Mucosa of descending colon (tissue), 3 donors: ENCODE data around the gene CHN1. TPM values are rescaled to one million over a fixed set of nuclear protein-coding genes. Genes with fewer than 3 reads are reported as not detected.

ENCODE experiments used
- ATAC-seq: fragments of 200-7000 bp; cut with Tn5 transposase; one replicate; pipeline ENCODE4 v1.9.1; 2020; ENCODE audit warnings: mild to moderate bottlenecking, moderate library complexity
- DNase-seq, 3 donors: peaks; one replicate each; pipeline ENCODE4 v3.0.0-alpha.2; 2020
- H3K36me3 ChIP-seq: fragments of 200-600 bp; one replicate; pipeline ENCODE4 v1.8.0; 2021; ENCODE audit warnings: low read depth, mild to moderate bottlenecking
- H3K4me1 ChIP-seq: fragments of 200-600 bp; one replicate; pipeline ENCODE4 v1.8.0; 2021; ENCODE audit warnings: low read depth, mild to moderate bottlenecking
- H3K4me3 ChIP-seq: fragments of 200-600 bp; one replicate; pipeline ENCODE4 v1.8.0; 2021; ENCODE audit warnings: mild to moderate bottlenecking
- H3K9me3 ChIP-seq: fragments of 200-600 bp; one replicate; pipeline ENCODE4 v1.8.0; 2021; ENCODE audit warnings: mild to moderate bottlenecking
- CTCF ChIP-seq: fragments of 200-600 bp; IDR thresholded peaks from one replicate; pipeline ENCODE4 v1.8.0; 2022; ENCODE audit warnings: antibody characterized with exemption, mild to moderate bottlenecking
- intact Hi-C, 2 donors: fragments of 100-400 bp; cut with DNase I in 1 of 2; cut with micrococcal nuclease in 1 of 2; formaldehyde crosslinking; loops; one replicate each; pipeline versions ENCODE4 v1.11.0 to v1.11.1; 2022; cut with DNase I, micrococcal nuclease
- total RNA-seq, 3 donors: library from RNA; stranded (reverse); fragmentation: NEBNext Ultra II Directional in 2 of 3; extraction: Animal tissue kit (Norgen Biotek cat#: 25700) in 2 of 3; gene quantifications; one replicate each; pipeline versions ENCODE4 v1.2.1 to v1.2.4, GENCODE V29; 2021 to 2023
- donor health status: DM: no; HTN: no; CAD: no; lungs with moderate emphysema.
- donor health status: DM: no; HTN: no; CAD: no.
- donor health status: DM: no; HTN: yes; CAD: no.

Gene CHN1
- total RNA-seq, 3 donors from 2014 or later, result 2.1 to 15.2 (median 3.9) TPM

- ATAC-seq, result no peak
- intact Hi-C loops, result no loop called here
- no peaks in the 10 kb centered on the region for H3K9me3 ChIP-seq
Observed at GRCh38 chr2:174785481-174785880, 219.7 kb downstream of the CHN1 start.

GRCh38 chr2:174784909-174785308 is 220.3 kb downstream of the CHN1 start:
- no peaks in the 10 kb centered on the region for H3K36me3 ChIP-seq
- H3K4me3 ChIP-seq, result no peak overlapping the region
- DNase-seq (no peak), ATAC-seq (no peak)
- H3K4me1 ChIP-seq, result no peaks in the 10 kb centered on the region
- intact Hi-C loops, result no loop called here
- H3K9me3 ChIP-seq, result no peaks in the 10 kb centered on the region
- no peak for TF ChIP-seq CTCF

More at GRCh38 chr2:174785481-174785880, 219.7 kb downstream of the CHN1 start:
- no peak for DNase-seq
- no peaks in the 10 kb centered on the region for H3K4me1 ChIP-seq
- no peak overlapping the region for H3K4me3 ChIP-seq
- no peak for TF ChIP-seq CTCF
- H3K36me3 ChIP-seq, result no peaks in the 10 kb centered on the region

DNA sequence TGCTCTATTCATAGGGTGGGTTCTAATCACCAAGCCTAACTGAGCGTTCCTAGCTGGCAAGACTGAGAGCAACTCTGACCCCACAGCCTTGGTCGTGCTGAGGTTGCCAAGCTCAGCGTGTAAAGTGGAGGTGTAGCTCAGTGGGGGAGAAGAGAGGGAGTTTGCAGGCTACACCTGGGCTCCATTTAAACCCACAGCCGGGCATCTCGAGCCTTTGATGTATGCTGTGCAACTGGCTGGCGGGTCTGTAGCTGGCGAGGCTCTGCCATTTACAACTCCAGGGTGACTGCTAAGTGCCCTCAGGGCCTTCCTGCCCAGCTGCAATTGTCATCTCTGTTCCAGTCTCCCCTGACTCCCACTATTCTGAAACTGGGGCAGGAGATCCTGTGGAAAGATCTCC is 220.9 kb downstream of the CHN1 start:
- Histone ChIP-seq H3K36me3 (no peaks in the 10 kb centered on the region), H3K9me3 (no peaks in the 10 kb centered on the region), H3K4me3 (no peak overlapping the region), H3K4me1 (no peaks in the 10 kb centered on the region)
- no peak for DNase-seq
- no peak for ATAC-seq
- intact Hi-C loops, result no loop called here
- TF ChIP-seq CTCF, result no peak

DNA sequence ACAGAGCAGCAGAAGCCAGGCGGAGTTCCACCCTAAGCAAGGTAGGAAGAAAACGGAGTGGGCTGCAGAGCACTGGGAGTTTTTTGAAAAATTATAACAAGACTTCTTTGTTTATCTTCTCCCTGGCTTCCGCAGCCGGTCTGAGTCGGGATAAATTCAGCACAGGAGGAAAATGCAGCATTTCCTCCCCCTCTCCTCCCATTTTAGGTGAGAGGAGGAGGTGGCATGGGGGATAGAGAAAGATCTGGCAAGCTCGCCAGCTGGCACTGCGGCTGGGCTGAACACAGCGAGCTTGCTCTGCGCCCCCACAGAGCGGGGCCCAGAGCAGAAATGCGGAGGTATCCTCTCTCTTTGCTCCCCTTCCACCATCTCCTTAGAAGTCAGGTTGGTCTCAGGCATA is 223.2 kb downstream of the CHN1 start:
- H3K36me3 ChIP-seq, result no peaks in the 10 kb centered on the region
- H3K9me3 ChIP-seq, result no peaks in the 10 kb centered on the region
- TF ChIP-seq CTCF, result no peak
- intact Hi-C loops, result no loop called here
- H3K4me3 ChIP-seq, result no peak overlapping the region
- no peaks in the 10 kb centered on the region for H3K4me1 ChIP-seq
- ATAC-seq (no peak), DNase-seq (no peak)

DNA sequence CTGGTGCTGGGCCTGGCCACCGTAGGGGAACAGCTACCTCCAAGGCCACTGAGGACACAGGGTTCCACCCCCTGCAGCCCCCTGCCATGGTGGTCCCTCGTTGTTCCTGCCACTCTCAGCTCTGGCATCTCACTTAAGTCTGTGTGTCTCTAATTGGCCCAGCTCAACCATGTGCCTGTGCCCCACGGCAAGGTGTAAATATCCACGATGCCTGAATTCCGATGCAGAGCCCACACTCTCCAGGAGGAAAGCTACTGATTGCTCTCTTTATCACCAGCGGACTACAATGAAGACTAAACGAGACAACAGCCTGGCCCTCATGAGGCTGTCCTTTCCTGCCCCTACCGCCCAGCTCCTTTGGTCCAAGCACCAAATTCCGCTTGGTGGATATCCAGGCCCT is 223.9 kb downstream of the CHN1 start:
- no peak for TF ChIP-seq CTCF
- no peak for ATAC-seq
- no peaks in the 10 kb centered on the region for H3K4me1 ChIP-seq
- no peak overlapping the region for H3K4me3 ChIP-seq
- no peaks in the 10 kb centered on the region for H3K36me3 ChIP-seq
- no peak for DNase-seq
- intact Hi-C loops, result no loop called here
- no peaks in the 10 kb centered on the region for H3K9me3 ChIP-seq

- no peak overlapping the region for H3K4me3 ChIP-seq
- DNase-seq (no peak), ATAC-seq (no peak)
- no peaks in the 10 kb centered on the region for H3K9me3 ChIP-seq
- intact Hi-C loops, result no loop called here
- H3K4me1 ChIP-seq, result no peaks in the 10 kb centered on the region
- no peaks in the 10 kb centered on the region for H3K36me3 ChIP-seq
- no peak for TF ChIP-seq CTCF
Observed at GRCh38 chr2:174780856-174781255, 224.3 kb downstream of the CHN1 start.
